GM21723 (cell line): ENCODE measurements around the gene TMEM98.
A peak's percentile ranks its signal among the peaks of the same experiment; 100 is the strongest.
"Not testable (repeated sequence)": the region's sequence is repeated elsewhere in the genome, so short reads cannot be mapped to it uniquely, and the experiment has no call there.

Experiments
- ATAC-seq: cut with Tn5 transposase; IDR thresholded peaks from one replicate; pipeline ENCODE4 v1.9.1; 2021; ENCODE audit warnings: mild to moderate bottlenecking, moderate library complexity; ENCODE audit not compliant: unreplicated experiment

TMEM98 gene

GRCh38 chr17:32927724-32928585, at the start of gene TMEM98:
Gene TMEM98, plus strand, starts transcription at chr17:32928153. Its CDS starts 3,376 bp downstream, at chr17:32931529.
- ATAC-seq: no peak

- ATAC-seq: no peak
These were observed 49.7 kb upstream of the TMEM98 start for GRCh38 chr17:32878211-32878610.

- no peak for ATAC-seq
These were observed 48.8 kb upstream of the TMEM98 start for GRCh38 chr17:32879134-32879533.

- ATAC-seq: no peak
These were observed 47.1 kb upstream of the TMEM98 start for GRCh38 chr17:32880671-32881453.

- no peak for ATAC-seq
These were observed 45.9 kb upstream of the TMEM98 start for GRCh38 chr17:32882029-32882428.

- no peak for ATAC-seq
These were observed 45.2 kb upstream of the TMEM98 start for GRCh38 chr17:32882734-32883133.

GRCh38 chr17:32886951-32887350, 41.0 kb upstream of the TMEM98 start:
- ATAC-seq: not testable (repeated sequence)

GRCh38 chr17:32887410-32887809, 40.5 kb upstream of the TMEM98 start:
- ATAC-seq: not testable (repeated sequence)

GRCh38 chr17:32894245-32894644, 33.7 kb upstream of the TMEM98 start:
- ATAC-seq: no peak

- ATAC-seq: no peak
These were observed 31.2 kb upstream of the TMEM98 start for GRCh38 chr17:32896647-32897258.

- no peak for ATAC-seq
These were observed 28.5 kb upstream of the TMEM98 start for GRCh38 chr17:32899236-32900013.

- ATAC-seq: no peak
These were observed 26.2 kb upstream of the TMEM98 start for GRCh38 chr17:32901743-32902142.

GRCh38 chr17:32903774-32904673, 23.9 kb upstream of the TMEM98 start:
- ATAC-seq: no peak

GRCh38 chr17:32904891-32905290, 23.1 kb upstream of the TMEM98 start:
- ATAC-seq: no peak

- ATAC-seq: no peak
These were observed 20.4 kb upstream of the TMEM98 start for GRCh38 chr17:32907583-32907982.

- peak; percentile 77 for ATAC-seq
These were observed 18.1 kb upstream of the TMEM98 start for GRCh38 chr17:32909787-32910369.

- no peak for ATAC-seq
These were observed 17.2 kb upstream of the TMEM98 start for GRCh38 chr17:32910769-32911168.

- no peak for ATAC-seq
These were observed 15.6 kb upstream of the TMEM98 start for GRCh38 chr17:32912218-32912897.

GRCh38 chr17:32913593-32913992, 14.4 kb upstream of the TMEM98 start:
- ATAC-seq: no peak
